ENCODE measurements around the gene ATP5F1E.
A peak's percentile ranks its signal among the peaks of the same experiment; 100 is the strongest.

Gene ATP5F1E

DNA sequence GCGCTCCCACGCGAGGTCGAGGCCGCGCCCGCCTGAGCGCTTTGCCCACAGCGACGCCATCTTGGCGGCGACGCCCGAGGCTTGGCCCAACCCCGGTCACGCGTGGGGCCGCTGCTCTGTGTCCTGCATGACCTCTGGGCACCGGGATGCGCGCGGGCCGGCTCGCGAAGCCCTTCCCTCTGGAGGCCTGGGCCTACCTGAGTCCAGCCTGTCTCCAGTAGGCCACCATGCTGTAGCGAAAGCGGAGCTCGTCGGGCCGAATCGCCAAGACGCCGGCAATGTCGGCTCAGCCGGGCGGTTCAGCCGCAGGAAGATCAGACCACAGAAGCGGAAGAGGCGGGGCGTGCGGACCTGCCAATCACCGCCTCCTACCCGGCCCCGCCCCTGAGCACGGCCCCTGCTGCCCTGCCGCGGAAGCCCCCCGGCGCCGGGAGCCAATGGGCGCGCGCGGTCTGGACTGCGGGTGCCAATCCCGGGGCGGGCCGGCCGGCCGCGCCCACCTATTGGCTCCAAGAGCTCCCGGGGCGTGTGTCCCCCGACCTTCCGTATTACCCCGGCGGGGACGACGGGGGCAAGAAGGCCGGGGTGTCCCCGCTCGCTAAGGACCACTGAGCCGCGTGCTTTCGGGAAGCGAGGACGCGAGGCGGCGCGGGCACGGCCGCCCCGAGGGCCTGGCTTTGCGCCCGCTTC, at the start of gene ATP5F1E:
Gene ATP5F1E, minus strand, starts transcription at position 313 of the 690 bp plus-strand sequence. Its CDS starts 84 bp downstream, at position 229.
- DNase-seq (ENCODE audit: low read depth in 2 of 2), result peak; percentile 95 to 96

GRCh38 chr20:59081036-59081435, 48.9 kb upstream of the ATP5F1E start:
- no peak for DNase-seq (ENCODE audit: low read depth in 2 of 2)

GRCh38 chr20:59078231-59078630, 46.1 kb upstream of the ATP5F1E start:
- no peak for DNase-seq (ENCODE audit: low read depth in 2 of 2)

GRCh38 chr20:59077705-59078104, 45.6 kb upstream of the ATP5F1E start:
- no peak for DNase-seq (ENCODE audit: low read depth in 2 of 2)

- no peak for DNase-seq (ENCODE audit: low read depth in 2 of 2)
Observed at GRCh38 chr20:59075934-59076508, 43.9 kb upstream of the ATP5F1E start.

GRCh38 chr20:59074456-59074855, 42.3 kb upstream of the ATP5F1E start:
- DNase-seq (ENCODE audit: low read depth in 2 of 2), result no peak

- no peak for DNase-seq (ENCODE audit: low read depth in 2 of 2)
Observed at GRCh38 chr20:59073582-59073981, 41.4 kb upstream of the ATP5F1E start.

GRCh38 chr20:59071216-59071615, 39.1 kb upstream of the ATP5F1E start:
- no peak for DNase-seq (ENCODE audit: low read depth in 2 of 2)

- no peak for DNase-seq (ENCODE audit: low read depth in 2 of 2)
Observed at GRCh38 chr20:59069026-59069425, 36.9 kb upstream of the ATP5F1E start.

DNA sequence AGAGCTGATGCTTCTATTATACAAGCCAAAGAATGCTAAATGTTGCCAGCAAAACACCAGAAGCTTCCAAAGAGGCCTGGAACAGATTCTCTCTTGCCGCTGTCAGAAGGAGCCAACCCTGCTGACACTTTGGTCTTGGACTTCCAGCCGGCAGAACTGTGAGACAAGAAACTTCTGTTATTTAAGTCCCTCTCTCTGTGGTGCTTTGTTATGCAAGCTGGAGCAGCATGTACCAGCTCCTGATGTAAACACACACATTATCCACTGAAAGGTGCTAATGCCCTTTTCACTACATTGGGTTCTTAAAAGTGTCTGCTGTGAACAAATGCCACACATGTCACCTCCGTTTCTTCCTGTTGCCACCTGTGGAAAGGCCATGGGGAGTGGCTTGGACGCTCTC, 36.4 kb upstream of the ATP5F1E start:
- DNase-seq (ENCODE audit: low read depth in 2 of 2), result no peak

DNA sequence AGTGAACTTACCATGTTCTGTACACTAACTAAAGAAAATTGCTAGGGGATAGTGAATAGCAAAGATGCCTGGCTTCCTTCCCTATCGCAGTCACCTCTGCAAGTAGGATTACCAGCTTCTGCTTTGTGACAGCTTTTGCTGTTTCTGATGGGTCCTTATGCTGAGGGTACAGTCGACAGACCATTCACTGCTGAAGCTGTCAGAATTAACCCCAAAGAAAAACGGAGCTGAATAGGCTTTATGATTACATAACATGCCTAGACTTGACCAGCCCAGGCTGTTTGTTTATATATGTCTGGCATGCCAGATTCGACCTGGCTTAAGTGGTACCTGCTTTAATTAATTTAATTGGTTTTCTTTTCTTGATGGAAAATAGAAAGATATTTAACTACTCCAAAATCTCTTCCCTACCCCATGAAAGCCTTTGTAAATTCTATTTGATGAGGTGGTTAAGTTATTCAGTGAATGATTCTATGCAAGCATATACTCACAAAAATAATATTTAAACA, 32.1 kb upstream of the ATP5F1E start:
- no peak for DNase-seq (ENCODE audit: low read depth in 2 of 2)

- DNase-seq (ENCODE audit: low read depth in 2 of 2), result no peak
Observed at GRCh38 chr20:59063358-59064213, 31.5 kb upstream of the ATP5F1E start.

- no peak for DNase-seq (ENCODE audit: low read depth in 2 of 2)
Observed at GRCh38 chr20:59062081-59062480, 29.9 kb upstream of the ATP5F1E start.

GRCh38 chr20:59055302-59055701, 23.2 kb upstream of the ATP5F1E start:
- DNase-seq (ENCODE audit: low read depth in 2 of 2), result no peak

DNA sequence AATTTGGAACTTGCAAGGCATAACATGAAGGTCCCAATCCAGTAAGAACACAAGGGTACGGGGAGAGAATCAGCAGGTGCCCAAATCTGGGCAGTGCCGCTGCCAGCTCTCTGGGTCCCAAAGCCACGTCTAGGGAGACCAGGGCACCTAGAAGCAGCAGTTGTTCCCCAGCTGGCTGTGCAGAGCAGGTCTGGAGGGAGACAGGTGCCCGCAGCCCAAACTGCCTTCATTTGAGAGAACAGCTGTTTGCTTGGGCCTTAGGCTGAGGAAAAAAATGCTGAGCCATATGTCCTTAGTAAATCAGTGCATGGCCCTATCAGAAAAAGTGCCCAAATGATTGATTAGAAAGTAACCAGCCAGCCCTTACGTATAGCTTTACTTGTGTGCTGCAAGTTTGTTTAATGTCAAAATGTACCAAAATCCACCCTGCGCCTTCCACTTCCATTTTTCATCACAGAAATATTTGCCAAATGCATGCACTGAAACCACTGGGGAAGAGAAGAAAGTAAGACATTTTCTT, 19.6 kb upstream of the ATP5F1E start:
- no peak for DNase-seq (ENCODE audit: low read depth in 2 of 2)

DNA sequence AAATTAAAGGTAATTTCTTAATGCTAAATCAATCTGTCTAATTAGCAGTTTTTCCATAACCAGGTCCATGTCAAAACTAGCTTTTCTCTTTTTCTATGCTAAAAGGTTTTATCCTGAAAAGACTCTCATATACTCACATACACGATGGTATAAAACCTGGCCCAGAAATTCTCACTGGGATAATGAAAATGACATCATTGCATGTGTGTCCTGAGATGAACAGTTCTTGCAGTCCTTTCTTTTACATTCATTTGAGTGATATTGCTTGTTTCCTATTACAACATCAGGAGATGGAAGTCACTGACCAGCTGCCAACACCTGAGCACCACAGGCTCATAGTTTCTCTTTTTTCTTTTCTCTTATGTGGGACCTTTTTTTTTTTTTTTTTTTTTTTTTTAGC, 18.3 kb upstream of the ATP5F1E start:
- DNase-seq (ENCODE audit: low read depth in 2 of 2), result no peak

- DNase-seq (ENCODE audit: low read depth in 2 of 2), result no peak
Observed at GRCh38 chr20:59048681-59049030, 16.5 kb upstream of the ATP5F1E start.

DNA sequence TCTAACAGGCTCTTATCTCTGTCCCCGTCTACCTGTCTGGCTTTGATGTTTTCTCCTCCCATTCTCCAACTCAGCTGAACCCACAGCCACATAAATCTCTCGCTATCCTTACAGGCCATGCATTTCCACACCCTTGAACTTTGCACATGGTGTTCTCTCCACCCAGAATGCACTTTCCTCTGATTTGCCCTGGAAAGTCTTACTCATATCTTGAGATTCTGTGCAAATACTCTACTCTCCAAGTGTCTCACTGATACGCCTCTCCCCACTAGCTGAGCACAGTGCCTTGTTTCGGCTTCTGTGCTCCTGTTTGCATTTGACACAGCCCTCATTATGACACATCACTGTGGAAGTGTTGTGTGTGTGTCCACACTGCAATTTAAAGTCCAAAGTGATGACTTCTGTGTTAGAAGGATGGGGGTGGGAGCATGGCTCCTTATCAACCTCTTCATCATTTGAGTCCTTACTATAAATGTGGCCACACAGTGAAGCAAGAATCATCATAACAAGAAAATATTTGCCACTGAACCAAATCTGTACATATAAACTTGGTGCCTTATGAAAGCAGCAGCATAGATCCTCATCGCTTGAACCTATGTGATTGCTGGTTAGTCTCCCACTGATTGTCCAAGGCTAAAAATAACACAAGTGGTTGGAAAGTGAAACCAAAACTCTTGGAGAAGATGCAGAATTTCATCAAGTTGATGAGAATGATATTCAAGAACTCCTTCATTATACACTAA, 16.0 kb upstream of the ATP5F1E start:
- no peak for DNase-seq (ENCODE audit: low read depth in 2 of 2)

DNA sequence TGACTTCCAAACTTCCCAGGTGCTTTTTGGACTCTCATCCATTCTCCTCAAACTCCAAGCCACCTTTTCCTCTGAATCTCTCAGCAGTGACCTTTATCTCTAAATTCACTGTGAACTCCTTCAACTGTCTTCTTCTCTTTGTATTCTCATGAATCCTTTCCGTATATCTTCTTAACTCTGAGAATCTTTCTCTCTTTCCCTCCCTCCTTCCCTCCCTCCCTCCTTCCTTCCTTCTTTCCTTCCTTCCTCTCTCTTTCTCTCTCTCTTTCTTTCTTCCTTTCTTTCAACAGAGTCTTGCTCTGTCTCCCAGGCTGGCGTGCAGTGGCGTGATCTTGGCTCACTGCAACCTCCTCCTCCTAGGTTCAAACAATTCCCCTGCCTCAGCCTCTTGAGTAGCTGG, 14.7 kb upstream of the ATP5F1E start:
- DNase-seq (ENCODE audit: low read depth in 2 of 2), result no peak

- no peak for DNase-seq (ENCODE audit: low read depth in 2 of 2)
Observed at GRCh38 chr20:59044796-59045195, 12.7 kb upstream of the ATP5F1E start.

- no peak for DNase-seq (ENCODE audit: low read depth in 2 of 2)
Observed at GRCh38 chr20:59044295-59044694, 12.2 kb upstream of the ATP5F1E start.

GRCh38 chr20:59043698-59044097, 11.6 kb upstream of the ATP5F1E start:
- DNase-seq (ENCODE audit: low read depth in 2 of 2), result no peak
